Small intestine (tissue), 7 donors: ENCODE data around the gene DDX17. TPM values are rescaled to one million over a fixed set of nuclear protein-coding genes. Genes with fewer than 3 reads are reported as not detected.

Experiments
- DNase-seq, 2 donors: peaks; one replicate each; pipeline versions ENCODE4 v3.0.0 to v3.0.0-alpha.2; 2013
- FAIRE-seq: peaks from 2 replicates; lab custom pipeline; 2012; peaks lifted over from hg19 to GRCh38; lab: Jason Lieb, UNC
- H3K27ac ChIP-seq, 3 donors: one replicate each; pipeline ENCODE4 v1.5.1; 2013; ENCODE audit warnings: low read length in 2 of 3, mild to moderate bottlenecking in 2 of 3, control low read depth in 1 of 3, inconsistent platforms in 1 of 3, low read depth in 1 of 3, moderate library complexity in 1 of 3
- H3K27me3 ChIP-seq, 3 donors: one replicate each; pipeline ENCODE4 v1.6.1; 2013; ENCODE audit warnings: low read length in 3 of 3, inconsistent platforms in 1 of 3; ENCODE audit not compliant: control insufficient read depth in 3 of 3, insufficient read depth in 3 of 3
- H3K36me3 ChIP-seq, 3 donors: one replicate each; pipeline ENCODE4 v1.6.1; 2013; ENCODE audit warnings: low read length in 3 of 3, inconsistent platforms in 1 of 3, low read depth in 1 of 3, mild to moderate bottlenecking in 1 of 3, moderate library complexity in 1 of 3; ENCODE audit not compliant: control insufficient read depth in 3 of 3, insufficient read depth in 2 of 3
- H3K4me1 ChIP-seq, 3 donors: one replicate each; pipeline ENCODE4 v1.6.1; 2013; ENCODE audit warnings: low read length in 2 of 3, inconsistent platforms in 1 of 3, low read depth in 1 of 3, mild to moderate bottlenecking in 1 of 3, moderate library complexity in 1 of 3; ENCODE audit not compliant: control insufficient read depth in 3 of 3, insufficient read depth in 2 of 3
- H3K4me3 ChIP-seq, 3 donors: one replicate each; pipeline ENCODE4 v1.5.1; 2013; ENCODE audit warnings: low read length in 3 of 3, control low read depth in 1 of 3, inconsistent platforms in 1 of 3, low read depth in 1 of 3, mild to moderate bottlenecking in 1 of 3, moderate library complexity in 1 of 3
- H3K9me3 ChIP-seq, 2 donors: one replicate each; pipeline ENCODE4 v1.6.1; 2013; ENCODE audit warnings: low read depth in 1 of 2, low read length in 1 of 2; ENCODE audit not compliant: control insufficient read depth in 2 of 2, insufficient read depth in 1 of 2
- WGBS, 3 donors: extraction: QIAGEN DNeasy Blood & Tissue Kit; methylation state at CpG; one replicate each; pipeline ENCODE4 v1.1.7; 2013; 5-methylcytosine and 5-hydroxymethylcytosine counted together
- polyA plus RNA-seq, 4 donors: library from polyadenylated mRNA; stranded (reverse) in 3 of 4; unstranded in 1 of 4; fragments of 200-250 nt in 3 of 4; fragments of 120-200 nt in 1 of 4; gene quantifications; one replicate each; pipeline versions ENCODE4 v1.2.1 to v1.2.3, GENCODE V29; 2013
- donor health status: healthy with polysubstance abuse.
- donor health status: control.
- donor health status: control.
- donor health status: Bipolar disorder and iron deficiency.
- donor health status: healthy.

Gene DDX17
- polyA plus RNA-seq, 4 donors = 72.4 to 477 (median 104) TPM

GRCh38 chr22:38489561-38490145, 16.5 kb downstream of the DDX17 start:
- no peak for DNase-seq
- Histone ChIP-seq H3K27ac (no peak overlapping the region), H3K4me1 (peaks cover 0 to 8% (median 0%) of the 10 kb centered on the region in 3 donors), H3K36me3 (peaks cover 28 to 55% (median 52%) of the 10 kb centered on the region in 3 donors), H3K4me3 (no peak overlapping the region), H3K27me3 (no peaks in the 10 kb centered on the region), H3K9me3 (no peaks in the 10 kb centered on the region)
- 85 to 91% (median 89%) methylated on average over 7 of the region's 7 CpGs for whole genome bisulfite sequencing, 3 donors
- FAIRE-seq = no peak

DNA sequence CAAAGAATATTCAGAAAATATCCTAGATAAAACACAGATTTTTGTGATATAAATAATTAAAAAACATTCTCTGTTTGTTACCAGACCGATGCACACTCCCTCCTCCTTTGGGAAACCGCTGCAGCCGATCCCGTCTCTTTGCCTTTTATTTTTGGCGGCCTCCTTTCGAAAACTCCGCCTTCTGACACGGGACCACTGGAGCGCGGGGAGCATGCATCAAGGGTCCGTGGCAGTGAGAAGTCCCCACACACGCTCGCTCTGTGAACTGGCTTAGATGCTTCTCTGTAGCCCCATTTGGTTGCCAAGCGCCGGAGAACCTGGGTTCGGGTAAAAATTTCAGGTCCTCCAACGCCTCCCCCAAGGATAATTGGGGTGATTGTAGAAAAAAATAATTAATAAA, 17.0 kb downstream of the DDX17 start:
- no peak for DNase-seq
- Histone ChIP-seq H3K36me3 (peaks cover 29 to 54% (median 52%) of the 10 kb centered on the region in 3 donors), H3K4me3 (no peak overlapping the region), H3K4me1 (peaks cover 0 to 8% (median 0%) of the 10 kb centered on the region in 3 donors), H3K27ac (no peak overlapping the region), H3K27me3 (no peaks in the 10 kb centered on the region), H3K9me3 (no peaks in the 10 kb centered on the region)
- 94 to 96% (median 95%) methylated on average over 17 of the region's 17 CpGs for WGBS, 3 donors
- no peak for FAIRE-seq

- no peak overlapping the region for H3K27ac ChIP-seq
- peaks cover 0 to 8% (median 0%) of the 10 kb centered on the region in 3 donors for H3K4me1 ChIP-seq
- no peaks in the 10 kb centered on the region for H3K27me3 ChIP-seq
- H3K36me3 ChIP-seq = peaks cover 35 to 52% (median 48%) of the 10 kb centered on the region in 3 donors
- no peak overlapping the region for H3K4me3 ChIP-seq
- FAIRE-seq (no peak), DNase-seq (no peak)
- H3K9me3 ChIP-seq = no peaks in the 10 kb centered on the region
- WGBS, 3 donors = 87 to 88% (median 87%) methylated on average over 6 of the region's 6 CpGs
Observed at GRCh38 chr22:38487946-38488345, 18.2 kb downstream of the DDX17 start.

GRCh38 chr22:38485783-38486182, 20.3 kb downstream of the DDX17 start:
- peaks cover 42 to 56% (median 48%) of the 10 kb centered on the region in 3 donors for H3K36me3 ChIP-seq

GRCh38 chr22:38484244-38484643, 21.9 kb downstream of the DDX17 start:
- no peak for FAIRE-seq
- Histone ChIP-seq H3K27me3 (no peaks in the 10 kb centered on the region), H3K27ac (no peak overlapping the region), H3K4me3 (no peak overlapping the region), H3K36me3 (peaks cover 38 to 53% (median 46%) of the 10 kb centered on the region in 3 donors), H3K9me3 (no peaks in the 10 kb centered on the region), H3K4me1 (no peaks in the 10 kb centered on the region)
- DNase-seq = no peak
- WGBS, 3 donors = 71 to 90% (median 79%) methylated on average over 1 of the region's 1 CpG

More at GRCh38 chr22:38485783-38486182, 20.3 kb downstream of the DDX17 start:
- Histone ChIP-seq H3K27me3 (no peaks in the 10 kb centered on the region), H3K4me1 (peaks cover 0 to 3% (median 0%) of the 10 kb centered on the region in 3 donors), H3K4me3 (no peak overlapping the region), H3K9me3 (no peaks in the 10 kb centered on the region), H3K27ac (no peak overlapping the region)
- no peak for FAIRE-seq
- WGBS, 3 donors = 73 to 91% (median 75%) methylated on average over 4 to 5 of the region's 5 CpGs
- DNase-seq = no peak

GRCh38 chr22:38482662-38483308, 23.3 kb downstream of the DDX17 start:
- WGBS, 3 donors = 96 to 97% (median 96%) methylated on average over 6 of the region's 6 CpGs
- no peak for FAIRE-seq
- H3K4me1 ChIP-seq = peaks cover 0 to 3% (median 0%) of the 10 kb centered on the region in 3 donors
- no peak overlapping the region for H3K4me3 ChIP-seq
- H3K27ac ChIP-seq = no peak overlapping the region
- no peak for DNase-seq
- H3K27me3 ChIP-seq = no peaks in the 10 kb centered on the region
- H3K9me3 ChIP-seq = no peaks in the 10 kb centered on the region
- peaks cover 30 to 44% (median 43%) of the 10 kb centered on the region in 3 donors for H3K36me3 ChIP-seq

- 85 to 93% (median 91%) methylated on average over 8 of the region's 8 CpGs for WGBS, 3 donors
- Histone ChIP-seq H3K27me3 (no peaks in the 10 kb centered on the region), H3K27ac (no peak overlapping the region), H3K9me3 (no peaks in the 10 kb centered on the region), H3K4me1 (peaks cover 0 to 7% (median 0%) of the 10 kb centered on the region in 3 donors), H3K36me3 (peaks cover 28 to 40% (median 34%) of the 10 kb centered on the region in 3 donors), H3K4me3 (no peak overlapping the region)
- FAIRE-seq = no peak
- no peak for DNase-seq
Observed at GRCh38 chr22:38481871-38482332, 24.2 kb downstream of the DDX17 start.

- H3K27ac ChIP-seq = no peak overlapping the region
- peaks cover 28 to 36% (median 31%) of the 10 kb centered on the region in 3 donors for H3K36me3 ChIP-seq
Observed at GRCh38 chr22:38481162-38481870, 24.8 kb downstream of the DDX17 start.

More at GRCh38 chr22:38481162-38481870, 24.8 kb downstream of the DDX17 start:
- Histone ChIP-seq H3K4me3 (no peak overlapping the region), H3K27me3 (no peaks in the 10 kb centered on the region), H3K4me1 (peaks cover 0 to 7% (median 0%) of the 10 kb centered on the region in 3 donors), H3K9me3 (no peaks in the 10 kb centered on the region)
- 90 to 95% (median 93%) methylated on average over 3 of the region's 3 CpGs for WGBS, 3 donors
- FAIRE-seq (no peak), DNase-seq (no peak)
